ENCODE data around the gene MCOLN1. TPM values are rescaled to one million over a fixed set of nuclear protein-coding genes. Genes with fewer than 3 reads are reported as not detected.

The MCOLN1 gene
- polyA plus RNA-seq, 1 donor (not counting 4 experiments of a cell fraction or from before 2014, with no cell fraction given), result 14.0 TPM

- Histone ChIP-seq H3K79me2 (ENCODE audit: control insufficient read depth, insufficient read depth, low read length) (no peaks in the 10 kb centered on the region), H2AFZ (ENCODE audit: control insufficient read depth, low read length) (no peak overlapping the region), H3K36me3 (ENCODE audit: control insufficient read depth in 2 of 2, extremely low read depth in 1 of 2, insufficient read depth in 2 of 2, low read length in 2 of 2) (peaks cover 21 to 31% of the 10 kb centered on the region in 2 experiments), H3K9me1 (ENCODE audit: control insufficient read depth, extremely low read depth, insufficient read depth, low read length) (no peaks in the 10 kb centered on the region), H3K27me3 (ENCODE audit: control insufficient read depth, extremely low read depth, insufficient read depth, low read length) (no peaks in the 10 kb centered on the region), H3K9me3 (ENCODE audit: control insufficient read depth, low read depth, low read length) (no peaks in the 10 kb centered on the region), H4K20me1 (ENCODE audit: control insufficient read depth, extremely low read depth, insufficient read depth, low read length) (no peaks in the 10 kb centered on the region), H3K4me3 (ENCODE audit: control insufficient read depth in 2 of 3, extremely low read depth in 1 of 3, insufficient read depth in 2 of 3, low read depth in 1 of 3, low read length in 3 of 3) (no peak overlapping the region), H3K4me2 (ENCODE audit: control insufficient read depth, extremely low read depth, insufficient read depth, low read depth, low read length) (no peak overlapping the region), H3K27ac (ENCODE audit: control insufficient read depth, insufficient read depth, low read length) (no peak overlapping the region), H3K9ac (ENCODE audit: control insufficient read depth, extremely low read depth, insufficient read depth, low read length) (no peak overlapping the region), H3K4me1 (ENCODE audit: control insufficient read depth, extremely low read depth, insufficient read depth, low read length) (no peaks in the 10 kb centered on the region)
- dilution Hi-C loops (cut with MboI; ENCODE audit: extremely low pct_ligation_motif_present, low sequenced_read_pairs), result no loop called here
- DNase-seq (ENCODE audit: low read depth, low spot score) (no peak), FAIRE-seq (no peak)
- TF ChIP-seq EZH2 (IDR thresholded peaks at IDR 0.05; ENCODE audit: low read length) (no peak), CTCF (optimal IDR thresholded peaks at IDR 0.05 in 1 of 3, IDR thresholded peaks at IDR 0.05 in 1 of 3, conservative IDR thresholded peaks at IDR 0.05 in 1 of 3; ENCODE audit: extremely low read depth in 1 of 3, insufficient read depth in 2 of 3, low read length in 3 of 3) (no peak)
These were observed 32.8 kb downstream of the MCOLN1 start for GRCh38 chr19:7554990-7555864.

- H4K20me1 ChIP-seq (ENCODE audit: control insufficient read depth, extremely low read depth, insufficient read depth, low read length), result no peaks in the 10 kb centered on the region
- dilution Hi-C loops (cut with MboI; ENCODE audit: extremely low pct_ligation_motif_present, low sequenced_read_pairs), result no loop called here
- DNase-seq (ENCODE audit: low read depth, low spot score) (no peak), FAIRE-seq (no peak)
- H3K36me3 ChIP-seq (ENCODE audit: control insufficient read depth in 2 of 2, extremely low read depth in 1 of 2, insufficient read depth in 2 of 2, low read length in 2 of 2), result peaks cover 16 to 33% of the 10 kb centered on the region in 2 experiments
- no peak overlapping the region for H2AFZ ChIP-seq (ENCODE audit: control insufficient read depth, low read length)
- no peak overlapping the region for H3K27ac ChIP-seq (ENCODE audit: control insufficient read depth, insufficient read depth, low read length)
- no peak overlapping the region for H3K4me3 ChIP-seq (ENCODE audit: control insufficient read depth in 2 of 3, extremely low read depth in 1 of 3, insufficient read depth in 2 of 3, low read depth in 1 of 3, low read length in 3 of 3)
- H3K9me3 ChIP-seq (ENCODE audit: control insufficient read depth, low read depth, low read length), result no peaks in the 10 kb centered on the region
- TF ChIP-seq EZH2 (IDR thresholded peaks at IDR 0.05; ENCODE audit: low read length), result no peak
- TF ChIP-seq CTCF (optimal IDR thresholded peaks at IDR 0.05 in 1 of 3, IDR thresholded peaks at IDR 0.05 in 1 of 3, conservative IDR thresholded peaks at IDR 0.05 in 1 of 3; ENCODE audit: extremely low read depth in 1 of 3, insufficient read depth in 2 of 3, low read length in 3 of 3), result no peak
- no peaks in the 10 kb centered on the region for H3K4me1 ChIP-seq (ENCODE audit: control insufficient read depth, extremely low read depth, insufficient read depth, low read length)
- no peak overlapping the region for H3K4me2 ChIP-seq (ENCODE audit: control insufficient read depth, extremely low read depth, insufficient read depth, low read depth, low read length)
- no peaks in the 10 kb centered on the region for H3K27me3 ChIP-seq (ENCODE audit: control insufficient read depth, extremely low read depth, insufficient read depth, low read length)
- H3K9me1 ChIP-seq (ENCODE audit: control insufficient read depth, extremely low read depth, insufficient read depth, low read length), result no peaks in the 10 kb centered on the region
- H3K79me2 ChIP-seq (ENCODE audit: control insufficient read depth, insufficient read depth, low read length), result no peaks in the 10 kb centered on the region
- H3K9ac ChIP-seq (ENCODE audit: control insufficient read depth, extremely low read depth, insufficient read depth, low read length), result no peak overlapping the region
These were observed 34.4 kb downstream of the MCOLN1 start for GRCh38 chr19:7556696-7557315.

Data from keratinocyte (primary cell).